ENCODE data around the gene CDH4. TPM values are rescaled to one million over a fixed set of nuclear protein-coding genes. Genes with fewer than 3 reads are reported as not detected.

CDH4 gene
- total and polyA plus RNA-seq, 11 donors: 0.04 to 0.54 (median 0.08) TPM; not detected in 1

GRCh38 chr20:61732511-61733210, 480.6 kb downstream of the CDH4 start:
- TF ChIP-seq CTCF (IDR thresholded peaks at IDR 0.05): no peak
- no peak for TF ChIP-seq POLR2A (IDR thresholded peaks at IDR 0.05)
- no peaks in the 10 kb centered on the region for H3K36me3 ChIP-seq
- whole genome bisulfite sequencing, 4 donors: 79 to 83% (median 81%) methylated on average over 19 of the region's 19 CpGs
- intact Hi-C loops (cut with DNase I): no loop called here
- H3K9me3 ChIP-seq: no peaks in the 10 kb centered on the region
- peaks cover 0 to 31% (median 3%) of the 10 kb centered on the region in 9 donors for H3K27me3 ChIP-seq
- no peak overlapping the region for H3K27ac ChIP-seq
- no peaks in the 10 kb centered on the region for H3K4me1 ChIP-seq
- DNase-seq: peak in 2 of 5 donors; percentile 12 to 38
- H3K4me3 ChIP-seq: no peak overlapping the region
- ATAC-seq: no peak

GRCh38 chr20:61733216-61733615, 481.2 kb downstream of the CDH4 start:
- ATAC-seq (no peak), DNase-seq (peak in 2 of 5 donors; percentile 8 to 29)
- WGBS, 4 donors: 65 to 76% (median 74%) methylated on average over 13 of the region's 13 CpGs
- no peaks in the 10 kb centered on the region for H3K4me1 ChIP-seq
- H3K36me3 ChIP-seq: no peaks in the 10 kb centered on the region
- intact Hi-C loops (cut with DNase I): no loop called here
- no peaks in the 10 kb centered on the region for H3K9me3 ChIP-seq
- no peak overlapping the region for H3K27ac ChIP-seq
- TF ChIP-seq CTCF (IDR thresholded peaks at IDR 0.05) (no peak), POLR2A (IDR thresholded peaks at IDR 0.05) (no peak)
- H3K27me3 ChIP-seq: peaks cover 0 to 35% (median 4%) of the 10 kb centered on the region in 9 donors
- H3K4me3 ChIP-seq: no peak overlapping the region

GRCh38 chr20:61733891-61734732, 482.1 kb downstream of the CDH4 start:
- Histone ChIP-seq H3K4me1 (no peaks in the 10 kb centered on the region), H3K9me3 (no peaks in the 10 kb centered on the region), H3K27ac (no peak overlapping the region), H3K27me3 (peaks cover 0 to 42% (median 5%) of the 10 kb centered on the region in 9 donors), H3K4me3 (no peak overlapping the region), H3K36me3 (no peaks in the 10 kb centered on the region)
- TF ChIP-seq POLR2A (IDR thresholded peaks at IDR 0.05): no peak
- TF ChIP-seq CTCF (IDR thresholded peaks at IDR 0.05): no peak
- ATAC-seq (no peak), DNase-seq (peak in 2 of 5 donors; percentile 11 to 15)
- intact Hi-C loops (cut with DNase I): no loop called here
- WGBS, 4 donors: 65 to 76% (median 72%) methylated on average over 27 to 28 of the region's 28 CpGs
